Hematopoietic multipotent progenitor cell treated with erythropoietin and hydrocortisone succinate and interleukin-3 and kit ligand, for 8 days (in vitro differentiated cells): ENCODE results near the gene FIG4.
"Not testable (repeated sequence)": the region's sequence is repeated elsewhere in the genome, so short reads cannot be mapped to it uniquely, and the experiment has no call there.

ENCODE experiments used
- DNase-seq: peaks from one replicate; pipeline ENCODE4 v3.0.0-alpha.2; 2015

The FIG4 gene

GRCh38 chr6:109801794-109802193, 110.7 kb downstream of the FIG4 start:
- peak; percentile 21 for DNase-seq

GRCh38 chr6:109804020-109804419, 112.9 kb downstream of the FIG4 start:
- DNase-seq = no peak

- no peak for DNase-seq
These were observed 116.8 kb downstream of the FIG4 start for GRCh38 chr6:109807881-109808280.

- no peak for DNase-seq
These were observed 117.7 kb downstream of the FIG4 start for GRCh38 chr6:109808837-109809236.

GRCh38 chr6:109815054-109815453, 124.0 kb downstream of the FIG4 start:
- no peak for DNase-seq

- DNase-seq = no peak
These were observed 125.6 kb downstream of the FIG4 start for GRCh38 chr6:109816452-109817374.

GRCh38 chr6:109820706-109821350, 129.7 kb downstream of the FIG4 start:
- DNase-seq = no peak

- no peak for DNase-seq
These were observed 130.3 kb downstream of the FIG4 start for GRCh38 chr6:109821428-109821827.

- no peak for DNase-seq
These were observed 133.0 kb downstream of the FIG4 start for GRCh38 chr6:109824105-109824504.

- no peak for DNase-seq
These were observed 135.5 kb downstream of the FIG4 start for GRCh38 chr6:109826551-109826950.

GRCh38 chr6:109831352-109831751, 140.3 kb downstream of the FIG4 start:
- not testable (repeated sequence) for DNase-seq

- no peak for DNase-seq
These were observed 143.0 kb downstream of the FIG4 start for GRCh38 chr6:109834131-109834530.

GRCh38 chr6:109834595-109835437, 143.7 kb downstream of the FIG4 start:
- no peak for DNase-seq

GRCh38 chr6:109840034-109840433, 148.9 kb downstream of the FIG4 start:
- DNase-seq = no peak

- no peak for DNase-seq
These were observed 149.7 kb downstream of the FIG4 start for GRCh38 chr6:109840796-109841195.

GRCh38 chr6:109841869-109842268, 150.8 kb downstream of the FIG4 start:
- no peak for DNase-seq

GRCh38 chr6:109852713-109853112, 161.6 kb downstream of the FIG4 start:
- DNase-seq = no peak

GRCh38 chr6:109853426-109853825, 162.3 kb downstream of the FIG4 start:
- DNase-seq = no peak

- no peak for DNase-seq
These were observed 162.9 kb downstream of the FIG4 start for GRCh38 chr6:109853951-109854350.

- no peak for DNase-seq
These were observed 163.6 kb downstream of the FIG4 start for GRCh38 chr6:109854541-109855308.

- not testable (repeated sequence) for DNase-seq
These were observed 164.5 kb downstream of the FIG4 start for GRCh38 chr6:109855476-109856040.

GRCh38 chr6:109861946-109862345, 170.8 kb downstream of the FIG4 start:
- no peak for DNase-seq
